HepG2 (cell line): Measurements from ENCODE around the gene NOS1AP. TPM values are rescaled to one million over a fixed set of nuclear protein-coding genes. Genes with fewer than 3 reads are reported as not detected.

Source experiments
- E2F1 ChIP-seq: sonication (generic); formaldehyde crosslinking; IDR thresholded peaks from 2 replicates; pipeline ENCODE4 v1.5.0; 2020; ENCODE audit warnings: missing genetic modification reagents
- EED ChIP-seq: sonication (generic); formaldehyde crosslinking; IDR thresholded peaks from 2 replicates; pipeline ENCODE4 v1.5.0; 2020; ENCODE audit warnings: mild to moderate bottlenecking, missing genetic modification reagents
- HNF1A ChIP-seq, 2 experiments: sonication (generic) in 1 of 2; formaldehyde crosslinking in 1 of 2; IDR thresholded peaks; 2 replicates each; pipeline versions ENCODE4 v1.4.0 to v1.6.1; 2016 to 2020; ENCODE audit warnings: borderline replicate concordance in 1 of 2, low read depth in 1 of 2, mild to moderate bottlenecking in 1 of 2, missing genetic modification reagents in 1 of 2
- PCBP2 ChIP-seq: fragments of 200-400 bp; formaldehyde crosslinking; optimal IDR thresholded peaks from 2 replicates; pipeline ENCODE3; 2018; ENCODE audit warnings: low read length, low read depth; ENCODE audit not compliant: poor library complexity, severe bottlenecking
- ZNF318 ChIP-seq: sonication (generic); formaldehyde crosslinking; IDR thresholded peaks from 2 replicates; pipeline ENCODE4 v1.4.0; 2020; ENCODE audit warnings: mild to moderate bottlenecking, missing genetic modification reagents
- polyA plus RNA-seq, 8 experiments: library from polyadenylated mRNA; depleted of rRNA in 3 of 8; stranded (reverse) in 7 of 8; unstranded in 1 of 8; fragments of >200 nt; fragmentation: Illumina TruSeq in 4 of 8; extraction: Trizol in 4 of 8; gene quantifications; 2 replicates each; pipeline versions ENCODE4 v1.2.1 to v1.2.3, GENCODE V29; 2011 to 2016; ENCODE audit warnings: low read depth in 4 of 8, missing spikeins in 1 of 8, mixed read lengths in 1 of 8; ENCODE audit not compliant: insufficient read depth in 1 of 8
- total RNA-seq, 5 experiments: library from RNA; depleted of rRNA; stranded (reverse); fragments of >200 nt; fragmentation: Illumina TruSeq; extraction: Trizol; gene quantifications; 2 replicates each; pipeline ENCODE4 v1.2.3, GENCODE V29; 2016; ENCODE audit warnings: low read depth in 1 of 5
- TF ChIP-seq, protein P1 (sequence below): sonication (generic); formaldehyde crosslinking; IDR thresholded peaks from 2 replicates; pipeline ENCODE4 v1.8.1; 2023; ENCODE audit warnings: mild to moderate bottlenecking, inconsistent platforms, moderate library complexity, missing genetic modification reagents, borderline replicate concordance
- TF ChIP-seq, protein P2 (sequence below): sonication (generic); formaldehyde crosslinking; IDR thresholded peaks from 2 replicates; pipeline ENCODE4 v1.4.0; 2020; ENCODE audit warnings: missing genetic modification reagents, borderline replicate concordance

Gene NOS1AP
- total and polyA plus RNA-seq, 2 of the 13 experiments (the other 11 are each of a cell fraction or from before 2014, with no cell fraction given): 2.0 to 3.3 TPM

DNA sequence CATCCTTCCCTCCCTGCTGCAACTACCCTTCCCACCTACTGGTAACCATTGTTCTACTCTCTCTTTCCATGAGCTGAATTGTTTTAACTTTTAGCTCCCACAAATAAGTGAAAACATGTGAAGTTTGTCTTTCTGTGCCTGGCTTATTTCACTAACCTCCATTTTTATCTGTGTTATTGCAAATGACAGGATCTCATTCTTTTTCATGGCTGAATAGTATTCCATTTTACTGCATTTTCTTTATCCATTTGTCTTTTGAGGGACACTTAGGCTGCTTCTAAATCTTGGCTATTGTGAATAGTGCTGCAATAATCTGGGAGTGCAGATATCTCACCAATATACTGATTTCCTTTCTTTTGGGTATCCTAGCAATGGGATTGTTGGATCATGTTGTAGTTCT is 80.6 kb downstream of the NOS1AP start (continued):
- no peak for TF ChIP-seq E2F1 (CRISPR knock-in tag)
- TF ChIP-seq, protein P1, sequence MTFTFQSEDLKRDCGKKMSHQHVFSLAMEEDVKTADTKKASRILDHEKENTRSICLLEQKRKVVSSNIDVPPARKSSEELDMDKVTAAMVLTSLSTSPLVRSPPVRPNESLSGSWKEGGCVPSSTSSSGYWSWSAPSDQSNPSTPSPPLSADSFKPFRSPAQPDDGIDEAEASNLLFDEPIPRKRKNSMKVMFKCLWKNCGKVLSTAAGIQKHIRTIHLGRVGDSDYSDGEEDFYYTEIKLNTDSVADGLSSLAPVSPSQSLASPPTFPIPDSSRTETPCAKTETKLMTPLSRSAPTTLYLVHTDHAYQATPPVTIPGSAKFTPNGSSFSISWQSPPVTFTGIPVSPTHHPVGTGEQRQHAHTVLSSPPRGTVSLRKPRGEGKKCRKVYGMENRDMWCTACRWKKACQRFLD (CRISPR knock-in tag): no peak
- no peak for TF ChIP-seq HNF1A (IDR thresholded peaks at IDR 0.05; ENCODE audit: low read depth)
- no peak for TF ChIP-seq HNF1A (CRISPR knock-in tag; IDR thresholded peaks at IDR 0.05; ENCODE audit: borderline replicate concordance)
- TF ChIP-seq, protein P2, sequence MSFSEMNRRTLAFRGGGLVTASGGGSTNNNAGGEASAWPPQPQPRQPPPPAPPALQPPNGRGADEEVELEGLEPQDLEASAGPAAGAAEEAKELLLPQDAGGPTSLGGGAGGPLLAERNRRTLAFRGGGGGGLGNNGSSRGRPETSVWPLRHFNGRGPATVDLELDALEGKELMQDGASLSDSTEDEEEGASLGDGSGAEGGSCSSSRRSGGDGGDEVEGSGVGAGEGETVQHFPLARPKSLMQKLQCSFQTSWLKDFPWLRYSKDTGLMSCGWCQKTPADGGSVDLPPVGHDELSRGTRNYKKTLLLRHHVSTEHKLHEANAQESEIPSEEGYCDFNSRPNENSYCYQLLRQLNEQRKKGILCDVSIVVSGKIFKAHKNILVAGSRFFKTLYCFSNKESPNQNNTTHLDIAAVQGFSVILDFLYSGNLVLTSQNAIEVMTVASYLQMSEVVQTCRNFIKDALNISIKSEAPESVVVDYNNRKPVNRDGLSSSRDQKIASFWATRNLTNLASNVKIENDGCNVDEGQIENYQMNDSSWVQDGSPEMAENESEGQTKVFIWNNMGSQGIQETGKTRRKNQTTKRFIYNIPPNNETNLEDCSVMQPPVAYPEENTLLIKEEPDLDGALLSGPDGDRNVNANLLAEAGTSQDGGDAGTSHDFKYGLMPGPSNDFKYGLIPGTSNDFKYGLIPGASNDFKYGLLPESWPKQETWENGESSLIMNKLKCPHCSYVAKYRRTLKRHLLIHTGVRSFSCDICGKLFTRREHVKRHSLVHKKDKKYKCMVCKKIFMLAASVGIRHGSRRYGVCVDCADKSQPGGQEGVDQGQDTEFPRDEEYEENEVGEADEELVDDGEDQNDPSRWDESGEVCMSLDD: no peak
- no peak for TF ChIP-seq EED
- TF ChIP-seq PCBP2: no peak
- no peak for TF ChIP-seq ZNF318 (CRISPR knock-in tag)
- TF ChIP-seq, all 625 proteins: peak for 0
